DMS79 treated with DMSO at 0.1 percent for 48 hours (cell line): ENCODE data around the gene CRYGC.

Experiments
- DNase-seq: peaks from one replicate; lab custom pipeline; 2025; lab: John Stamatoyannopoulos, UW

The CRYGC gene

DNA sequence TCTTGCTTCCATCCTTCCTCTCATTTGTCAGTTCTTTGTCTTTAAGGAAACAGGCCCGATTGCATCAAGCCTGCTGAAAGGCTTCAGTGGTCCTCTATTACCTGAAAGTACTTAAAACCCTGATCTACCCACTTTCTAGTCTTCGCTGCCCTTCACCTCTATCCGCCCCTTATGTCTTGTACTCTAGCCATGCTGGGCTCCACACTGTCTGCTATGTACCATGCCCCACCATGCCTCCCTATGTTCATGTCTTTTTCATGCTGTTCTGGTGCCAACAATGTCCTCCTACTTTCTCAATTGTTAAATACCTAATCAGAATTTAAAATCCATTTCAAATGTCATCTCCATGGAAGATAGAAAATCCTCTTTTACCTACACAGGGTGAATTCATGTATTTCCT is 33.5 kb downstream of the CRYGC start:
- no peak for DNase-seq

DNA sequence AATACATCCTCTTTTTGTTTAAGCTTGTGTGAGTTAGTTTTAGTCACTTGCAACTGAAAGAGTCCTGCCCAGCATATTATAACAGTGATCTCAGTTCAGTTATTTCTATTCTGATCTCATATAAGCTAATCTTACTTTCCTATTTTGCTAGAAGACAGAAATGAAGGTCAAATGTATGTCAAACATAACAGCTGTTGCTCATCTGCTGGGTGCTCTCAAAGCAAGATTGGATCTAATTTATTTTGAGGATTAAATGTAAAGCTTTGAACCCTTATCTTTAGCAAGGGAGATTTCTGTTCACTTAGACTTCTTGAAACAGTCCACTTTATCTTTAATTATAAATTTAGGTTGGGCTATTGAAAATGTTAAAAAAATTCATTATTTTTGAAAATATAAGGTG is 36.5 kb downstream of the CRYGC start:
- DNase-seq, result no peak

DNA sequence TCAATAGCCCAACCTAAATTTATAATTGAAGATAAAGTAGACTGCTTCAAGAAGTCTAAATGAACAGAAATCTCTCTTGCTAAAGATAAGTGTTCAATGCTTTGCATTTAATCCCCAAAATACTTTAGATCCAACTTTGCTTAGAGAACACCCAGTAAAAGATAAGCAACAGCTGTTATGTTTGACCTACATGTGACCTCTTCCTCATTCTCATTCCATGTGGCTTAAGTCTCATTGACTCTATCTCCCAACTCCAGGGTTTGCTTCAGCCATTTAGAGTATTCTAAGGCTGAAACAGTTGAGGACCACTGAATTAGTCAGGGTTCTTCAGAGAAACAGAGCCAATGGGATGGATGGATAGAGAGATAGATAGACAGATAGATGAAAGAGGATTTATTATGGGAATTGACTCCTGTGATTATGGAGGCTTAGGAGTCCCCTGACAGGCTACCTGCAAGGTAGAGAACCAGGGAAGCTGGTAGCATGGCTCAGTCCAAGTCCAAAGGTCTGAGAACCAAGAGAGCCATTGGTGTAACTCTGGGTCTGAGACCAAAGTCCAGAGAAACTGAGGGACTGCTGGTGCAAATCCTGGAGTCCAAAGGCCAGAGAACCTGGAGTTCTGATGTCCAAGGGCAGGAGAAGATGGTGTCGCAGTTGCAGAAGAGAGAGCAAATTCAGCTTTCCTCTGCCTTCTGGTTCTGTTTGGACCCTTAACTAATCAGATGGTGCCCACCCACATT is 37.4 kb downstream of the CRYGC start:
- no peak for DNase-seq

DNA sequence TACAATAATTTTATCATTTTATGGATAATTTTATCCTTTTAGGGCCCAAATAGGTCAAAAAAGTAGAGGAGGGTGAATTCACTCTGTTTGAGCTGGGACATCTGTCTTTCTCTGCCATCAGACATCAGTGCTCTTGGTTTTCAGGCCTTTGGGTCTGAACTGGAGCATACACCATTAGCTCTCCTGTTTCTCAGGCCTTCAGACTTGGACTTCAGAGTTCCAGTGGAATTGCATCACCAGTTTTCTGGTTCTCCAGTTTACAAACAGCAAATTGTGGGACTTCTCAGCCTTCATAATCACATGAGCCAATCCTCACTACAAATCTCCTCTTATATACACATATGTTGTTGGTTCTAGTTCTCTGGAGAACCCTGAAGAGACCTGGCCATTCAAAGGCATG is 39.2 kb downstream of the CRYGC start:
- no peak for DNase-seq

DNA sequence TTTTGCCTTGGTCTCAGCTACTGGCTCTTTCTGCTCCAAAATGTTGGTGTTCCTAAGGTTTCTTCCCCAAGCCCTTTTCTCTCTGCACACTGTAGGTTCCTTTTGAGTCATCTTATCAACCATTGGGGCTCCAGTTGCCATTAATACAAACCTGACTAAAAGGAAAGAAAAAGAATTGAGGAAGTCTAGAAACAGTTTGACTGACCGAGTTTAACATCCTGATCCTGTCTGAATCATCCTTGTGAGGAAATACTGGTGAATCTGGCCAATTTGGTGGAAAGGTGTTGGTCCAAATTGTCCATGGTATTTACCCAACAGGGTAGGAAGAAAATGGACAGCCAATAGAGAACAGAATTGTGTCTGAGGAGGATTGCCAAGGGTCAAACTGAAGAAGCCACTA is 43.6 kb downstream of the CRYGC start:
- DNase-seq, result no peak

DNA sequence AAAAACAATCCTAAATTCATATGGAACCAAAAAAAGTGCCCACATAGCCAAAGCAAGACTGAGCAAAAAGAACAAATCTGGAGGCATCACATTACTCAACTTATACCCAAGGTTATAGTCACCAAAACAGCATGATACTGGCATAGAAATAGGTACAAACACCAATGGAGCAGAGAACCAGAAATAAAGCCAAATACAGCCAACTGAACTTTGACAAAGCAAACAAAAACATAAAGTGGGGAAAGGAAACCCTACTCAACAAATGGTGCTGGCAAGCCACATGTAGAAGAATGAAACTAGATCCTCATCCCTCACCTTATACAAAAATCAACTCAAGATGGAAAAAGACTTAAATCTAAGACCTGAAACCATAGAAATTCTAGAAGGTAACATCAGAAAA is 45.8 kb downstream of the CRYGC start:
- no peak for DNase-seq
